IPS DF 4.7 (cell line): ENCODE results near the gene TMEM130.
"Not testable (repeated sequence)": the region's sequence is repeated elsewhere in the genome, so short reads cannot be mapped to it uniquely, and the experiment has no call there.

ENCODE experiments used
- DNase-seq: peaks from one replicate; pipeline ENCODE4 v3.0.0-alpha.2; 2013; ENCODE audit warnings: low spot score; ENCODE audit errors: extremely low read depth

Gene TMEM130

DNA sequence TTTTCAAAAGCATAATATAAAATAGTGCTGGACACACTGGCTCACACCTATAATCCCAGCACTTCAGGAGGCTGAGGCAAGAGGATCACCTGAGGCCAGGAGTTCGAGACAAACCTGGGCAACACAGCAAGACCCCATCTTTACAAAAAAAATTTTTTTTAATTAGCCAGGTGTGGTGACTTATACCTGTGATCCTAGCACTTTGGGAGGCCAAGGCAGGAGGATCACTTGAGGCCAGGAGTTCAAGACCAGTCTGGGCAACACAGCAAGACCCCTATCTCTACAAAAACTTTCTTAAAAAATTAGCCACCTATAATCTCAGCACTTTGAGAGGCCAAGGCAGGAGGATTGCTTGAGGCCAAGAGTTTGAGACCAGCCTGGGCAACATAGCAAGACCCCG is 27.3 kb downstream of the TMEM130 start:
- DNase-seq, result not testable (repeated sequence)

GRCh38 chr7:98841179-98841997 is 28.4 kb downstream of the TMEM130 start:
- no peak for DNase-seq

- no peak for DNase-seq
These were observed 29.1 kb downstream of the TMEM130 start for GRCh38 chr7:98840722-98841121.

DNA sequence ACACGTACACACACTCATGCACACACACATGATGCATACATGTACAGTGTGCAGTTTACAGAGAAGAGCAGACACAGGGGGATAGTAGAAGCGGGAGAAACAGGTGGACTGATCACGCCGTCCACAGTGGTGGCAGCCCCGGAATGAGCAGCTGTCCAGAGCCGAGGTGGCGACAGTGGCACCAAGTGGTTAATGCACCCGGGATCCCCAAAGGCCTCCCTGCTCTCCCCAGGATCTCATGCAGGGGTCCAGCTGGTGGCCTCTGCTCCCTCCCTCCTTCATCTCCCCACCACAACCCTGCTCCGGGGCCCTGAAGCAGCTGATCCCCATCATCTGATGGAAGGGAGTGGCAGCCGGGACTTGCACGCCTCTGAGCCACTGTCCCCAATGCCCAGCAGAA is 29.7 kb downstream of the TMEM130 start:
- no peak for DNase-seq

GRCh38 chr7:98837630-98837972 is 32.2 kb downstream of the TMEM130 start:
- no peak for DNase-seq

DNA sequence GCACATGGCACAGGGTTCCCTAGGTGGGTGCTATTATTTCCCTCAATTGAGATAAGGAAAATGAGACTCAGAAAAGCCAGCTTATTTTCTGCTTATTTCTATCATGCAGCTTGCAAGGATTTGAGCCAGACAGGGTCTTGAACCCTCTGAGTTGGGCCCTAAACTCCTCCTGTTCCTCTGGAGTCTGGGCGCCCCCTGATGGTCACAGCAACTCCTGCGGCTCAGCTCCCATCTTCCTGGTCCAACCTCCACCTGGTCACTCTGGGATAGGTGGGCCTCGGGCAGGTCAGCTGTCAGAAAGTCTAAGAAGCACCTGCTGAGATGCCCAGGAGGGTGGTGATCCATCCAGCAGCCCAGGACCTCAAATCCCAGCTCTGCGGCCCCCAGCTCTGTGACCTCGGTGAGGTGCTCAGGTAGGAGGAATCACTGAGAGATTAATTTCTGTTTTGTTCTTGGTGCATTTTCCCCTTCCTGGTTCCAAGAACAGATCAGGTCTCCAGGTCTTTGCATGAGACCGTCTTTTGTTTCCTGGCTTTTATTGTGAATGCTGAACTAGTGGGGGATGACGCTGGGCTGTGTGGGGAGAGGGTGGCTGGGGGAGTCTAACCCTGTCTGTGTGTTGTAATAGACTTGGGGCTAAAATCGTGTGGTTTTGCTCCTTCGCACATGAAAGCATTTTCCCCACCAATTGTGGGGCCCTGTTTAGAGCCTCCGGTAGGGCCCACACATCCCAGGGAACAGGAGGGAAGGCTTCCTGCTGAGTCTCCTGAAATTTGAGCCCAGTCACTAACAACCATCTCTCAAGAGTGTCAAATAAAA is 32.8 kb downstream of the TMEM130 start:
- no peak for DNase-seq

DNA sequence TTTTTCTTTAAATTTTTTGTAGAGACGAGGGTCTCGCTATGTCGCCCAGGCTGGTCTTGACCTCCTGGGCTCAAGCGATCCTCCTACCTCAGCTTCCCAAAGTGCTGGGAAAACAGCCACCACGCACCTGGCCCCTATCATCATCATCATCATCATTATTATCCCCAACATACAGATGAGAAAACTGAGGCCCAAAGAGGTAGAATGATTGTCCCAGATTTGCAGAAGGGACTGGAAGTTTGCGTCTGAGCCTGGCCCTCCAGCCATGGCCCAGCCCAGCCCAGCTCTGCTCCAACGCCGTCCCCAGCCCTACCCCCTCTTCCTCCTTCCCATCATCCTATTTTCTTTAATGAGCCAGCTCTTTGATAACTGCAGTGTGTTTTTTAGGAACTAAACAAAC is 34.9 kb downstream of the TMEM130 start:
- DNase-seq, result no peak

DNA sequence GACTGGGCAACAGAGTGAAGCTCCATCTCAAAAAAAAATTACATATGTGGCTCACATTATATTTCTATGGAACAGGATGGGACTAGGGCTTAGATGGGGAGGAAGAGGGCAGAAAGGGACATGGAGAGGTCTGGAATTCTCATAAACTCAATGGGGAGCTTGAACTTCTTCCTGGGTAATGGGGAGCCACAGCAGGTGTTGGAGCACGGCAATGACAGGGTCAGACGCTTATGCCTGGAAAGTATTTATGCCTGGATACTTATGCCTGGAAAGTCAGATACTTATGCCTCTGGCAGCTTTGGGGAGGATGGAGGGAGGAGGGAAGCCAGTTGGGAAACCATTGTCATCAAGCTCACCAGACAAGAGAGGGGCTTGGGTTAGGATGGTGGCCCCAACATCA is 36.8 kb downstream of the TMEM130 start:
- DNase-seq, result no peak

GRCh38 chr7:98831641-98832221 is 38.1 kb downstream of the TMEM130 start:
- DNase-seq, result no peak

DNA sequence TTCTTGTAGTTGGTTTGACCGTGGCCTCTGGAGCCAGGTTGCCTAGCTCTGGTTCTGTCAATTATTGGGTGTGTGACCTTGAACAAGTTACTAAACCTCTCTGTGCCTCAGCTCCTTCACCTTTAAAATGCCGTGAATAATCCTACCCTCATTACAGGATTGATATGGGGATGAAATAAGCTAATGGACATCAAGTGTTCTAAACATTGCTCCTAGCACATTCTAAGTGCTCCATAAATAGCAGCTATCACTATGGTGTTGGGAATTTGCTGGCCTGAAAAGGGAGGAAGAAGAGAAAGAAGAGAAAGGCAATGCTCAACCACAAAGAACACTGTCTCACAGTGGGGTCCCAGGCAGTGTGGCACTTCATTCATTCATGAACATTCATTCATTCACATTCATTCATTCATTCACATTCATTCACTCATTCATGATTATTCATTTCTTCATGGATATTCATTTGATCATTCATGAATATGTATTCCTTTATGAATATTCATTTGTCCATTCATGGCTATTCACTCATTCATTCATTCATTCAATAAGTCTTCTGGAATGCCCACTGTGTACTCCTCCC is 38.8 kb downstream of the TMEM130 start:
- no peak for DNase-seq

DNA sequence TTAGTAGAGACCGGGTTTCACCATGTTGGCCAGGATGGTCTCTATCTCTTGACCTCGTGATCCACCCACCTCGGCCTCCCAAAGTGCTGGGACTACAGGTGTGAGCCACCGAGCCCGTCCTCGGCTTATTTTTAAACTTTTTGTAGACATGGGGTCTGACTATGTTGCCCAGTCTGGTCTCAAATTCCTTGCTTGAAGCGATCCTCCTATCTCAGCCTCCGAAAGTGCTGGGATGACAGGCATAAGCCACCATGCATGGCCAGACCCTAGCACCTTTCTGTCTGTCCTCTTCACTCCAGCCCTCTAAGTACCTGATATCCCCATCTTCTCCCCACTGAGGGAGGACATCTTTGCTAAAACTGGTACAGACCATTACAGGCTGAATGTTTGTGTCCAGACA is 41.4 kb downstream of the TMEM130 start:
- no peak for DNase-seq

DNA sequence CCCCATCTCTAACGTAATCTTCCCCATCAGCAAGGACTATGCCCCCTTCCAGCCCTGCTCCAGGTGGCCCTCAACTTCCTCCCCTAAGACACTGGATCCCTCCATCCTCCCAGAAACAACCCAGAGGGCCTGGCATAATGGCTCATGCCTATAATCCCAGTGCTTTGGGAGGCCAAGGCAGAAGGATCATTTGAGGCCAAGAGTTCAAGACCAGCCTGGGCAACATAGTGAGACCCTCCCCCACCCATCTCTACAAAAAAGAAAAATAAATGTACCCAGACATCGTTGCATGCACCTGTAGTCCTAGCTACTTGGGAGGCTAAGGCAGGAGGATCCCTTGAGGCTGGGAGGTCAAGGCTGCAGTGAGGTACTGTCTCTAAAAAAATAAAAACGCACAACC is 42.6 kb downstream of the TMEM130 start:
- DNase-seq, result no peak

DNA sequence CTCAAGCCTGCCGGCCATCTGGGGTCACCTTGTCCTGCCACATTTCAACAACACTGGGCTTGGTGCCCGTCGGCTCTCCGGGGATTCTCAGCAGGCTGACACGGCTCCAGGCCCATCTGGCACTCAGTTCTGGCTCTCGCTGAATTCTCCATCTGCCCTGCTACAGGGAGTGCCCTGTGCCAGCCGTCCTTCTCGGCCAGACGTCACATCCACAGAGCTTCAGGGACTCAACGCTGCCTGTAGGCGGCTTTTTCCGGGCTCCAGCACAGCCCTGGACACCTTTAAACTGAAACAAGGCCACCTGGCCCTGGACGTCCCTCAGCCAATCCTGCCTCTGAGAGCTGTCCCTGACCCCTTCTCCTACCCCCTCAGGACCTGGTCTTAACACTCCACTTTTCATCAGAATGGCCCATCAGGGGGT is 43.0 kb downstream of the TMEM130 start:
- no peak for DNase-seq

- DNase-seq, result no peak
These were observed 43.4 kb downstream of the TMEM130 start for GRCh38 chr7:98826387-98826786.

DNA sequence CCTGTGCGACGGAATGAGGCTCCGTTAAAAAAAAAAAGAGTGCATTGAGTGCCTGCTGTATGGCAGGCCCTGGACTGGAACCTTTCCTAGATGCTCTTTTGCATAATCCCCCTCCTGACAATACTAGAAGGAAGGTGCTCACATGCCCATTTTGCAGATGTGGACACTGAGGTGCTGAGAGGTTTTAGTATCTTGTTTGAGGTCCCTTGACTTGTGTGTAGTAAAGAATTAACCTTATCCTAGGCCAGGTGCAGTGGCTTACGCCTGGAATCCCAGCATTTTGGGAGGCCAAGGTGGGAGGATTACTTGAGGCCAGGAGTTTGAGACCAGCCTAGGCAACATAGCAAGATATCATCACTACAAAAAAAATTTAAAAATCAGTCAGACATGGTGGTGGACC is 46.6 kb downstream of the TMEM130 start:
- no peak for DNase-seq

- no peak for DNase-seq
These were observed 48.5 kb downstream of the TMEM130 start for GRCh38 chr7:98821348-98821747.

DNA sequence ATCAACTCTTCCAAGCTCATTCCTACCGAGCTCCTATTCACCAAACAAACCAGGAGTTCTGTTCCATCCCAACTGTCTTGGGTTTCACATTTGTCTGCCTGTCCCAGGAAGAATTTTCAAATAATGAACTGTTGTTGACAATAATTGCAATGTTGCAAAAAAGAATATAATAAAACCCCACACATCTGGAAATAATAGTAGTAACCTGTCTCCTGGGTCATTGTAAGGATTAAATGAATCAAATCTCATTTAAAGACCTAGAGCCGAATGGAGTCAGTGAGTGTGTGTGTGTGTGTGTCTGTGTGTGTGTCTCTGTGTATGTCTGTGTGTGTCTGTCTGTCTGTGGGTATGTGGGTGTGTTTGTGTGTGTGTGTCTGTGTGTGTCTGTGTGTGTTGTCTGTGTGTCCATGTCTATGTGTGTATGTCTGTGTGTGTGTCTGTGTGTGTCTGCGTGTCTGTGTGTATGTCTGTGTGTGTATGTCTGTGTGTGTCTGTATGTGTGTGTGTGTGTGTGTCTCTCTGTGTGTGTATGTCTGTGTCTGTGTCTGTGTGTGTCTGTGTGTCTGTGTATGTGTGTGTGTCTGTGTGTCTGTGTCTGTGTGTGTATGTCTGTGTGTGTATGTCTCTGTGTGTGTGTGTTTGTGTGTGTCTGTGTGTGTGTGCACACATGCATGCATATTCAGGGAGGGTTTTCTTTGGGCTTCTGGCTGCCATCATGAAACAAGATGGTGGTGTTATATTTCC is 52.7 kb downstream of the TMEM130 start:
- no peak for DNase-seq

- DNase-seq, result no peak
These were observed 53.6 kb downstream of the TMEM130 start for GRCh38 chr7:98816241-98816640.

DNA sequence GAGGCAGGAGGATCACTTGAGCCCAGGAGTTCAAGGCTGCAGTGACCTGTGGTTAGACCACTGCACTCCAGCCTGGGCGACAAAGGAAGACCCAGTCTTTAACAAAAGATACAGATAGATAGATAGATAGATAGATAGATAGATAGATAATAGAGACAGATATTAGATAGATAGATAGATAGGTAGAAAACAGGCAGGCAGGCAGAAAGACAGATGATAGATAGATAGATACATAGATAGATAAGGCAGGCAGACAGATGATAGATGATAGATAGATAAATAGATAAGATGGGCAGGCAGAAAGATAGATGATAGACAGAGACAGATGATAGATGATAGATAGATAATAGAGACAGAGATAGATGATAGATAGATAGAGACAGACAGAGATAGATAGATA is 54.5 kb downstream of the TMEM130 start:
- no peak for DNase-seq

GRCh38 chr7:98811299-98811698 is 58.5 kb downstream of the TMEM130 start:
- DNase-seq, result no peak

DNA sequence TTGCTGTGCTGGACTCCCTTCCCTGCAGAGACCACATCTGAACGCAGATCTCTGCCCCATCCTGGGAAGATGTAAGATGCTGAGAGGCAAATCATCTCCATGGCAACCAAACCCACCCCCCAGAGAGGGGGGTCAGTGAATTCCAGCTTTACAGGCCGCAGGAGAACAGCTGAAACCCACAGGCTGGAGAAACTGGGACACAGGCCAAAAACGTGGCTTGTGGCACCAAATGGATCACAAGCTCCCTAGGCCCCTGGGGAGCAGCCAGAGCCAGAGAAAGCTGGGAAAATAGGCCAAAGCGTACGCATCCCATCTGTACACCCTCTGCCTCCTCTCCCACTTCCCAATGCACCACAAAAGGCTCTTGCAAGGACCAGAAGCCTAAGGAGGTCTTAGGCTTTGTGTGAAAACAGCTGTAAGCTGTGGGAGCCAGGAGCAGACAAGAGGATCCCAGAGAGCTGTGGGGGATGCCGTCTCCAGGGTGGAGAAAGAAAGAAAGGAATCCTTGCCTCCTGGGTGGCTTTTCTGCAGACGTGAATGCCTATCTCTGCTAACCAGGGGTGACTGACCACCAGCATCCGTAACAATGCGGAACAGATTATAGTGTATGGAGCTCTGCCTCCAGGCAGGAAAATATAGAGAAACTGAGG is 59.5 kb downstream of the TMEM130 start:
- DNase-seq, result no peak
